K562 (cell line): ENCODE data around the gene GON4L. TPM values are rescaled to one million over a fixed set of nuclear protein-coding genes. Genes with fewer than 3 reads are reported as not detected.

Experiments
- BRF2 ChIP-seq: IDR thresholded peaks from 3 replicates; pipeline ENCODE4 v1.6.1; 2011; ENCODE audit warnings: borderline replicate concordance, mild to moderate bottlenecking; ENCODE audit not compliant: insufficient read length, insufficient read depth
- NR2C1 ChIP-seq, 2 experiments: fragments of 450-650 bp; IDR thresholded peaks; 2 replicates each; pipeline ENCODE4 v1.6.1; 2017; ENCODE audit warnings: mild to moderate bottlenecking in 2 of 2, antibody characterized with exemption in 1 of 2, inconsistent platforms in 1 of 2, missing compliant biosample characterization in 1 of 2, missing genetic modification characterization in 1 of 2
- PHB ChIP-seq: fragments of 250-450 bp; sonication (Bioruptor Pico); IDR thresholded peaks from 2 replicates; pipeline ENCODE4 v1.5.0; 2021
- RFX1 ChIP-seq: fragments of 450-650 bp; IDR thresholded peaks from 2 replicates; pipeline ENCODE4 v1.6.1; 2016; ENCODE audit warnings: mild to moderate bottlenecking, moderate library complexity
- ZBTB26 ChIP-seq: fragments of 450-650 bp; formaldehyde crosslinking; IDR thresholded peaks from 2 replicates; pipeline ENCODE4 v1.4.0; 2022; ENCODE audit warnings: missing genetic modification characterization
- ZNF395 ChIP-seq: fragments of 200-800 bp; sonication (Bioruptor generic); IDR thresholded peaks from 2 replicates; pipeline ENCODE4 v1.6.1; 2017; ENCODE audit warnings: missing genetic modification characterization, missing compliant biosample characterization
- ZNF408 ChIP-seq: fragments of 250-450 bp; sonication (Bioruptor Pico); IDR thresholded peaks from 2 replicates; pipeline ENCODE4 v1.4.0; 2020; ENCODE audit warnings: low read depth, mild to moderate bottlenecking, moderate library complexity
- polyA plus RNA-seq, 8 experiments: library from polyadenylated mRNA; depleted of rRNA in 4 of 8; stranded (reverse) in 5 of 8; unstranded in 3 of 8; fragments of >200 nt; fragmentation: Nextera tagmentation in 2 of 8; fragmentation: Illumina TruSeq in 1 of 8; extraction: Ambion mirVana in 2 of 8; extraction: Trizol in 1 of 8; gene quantifications; 2 replicates each; pipeline versions ENCODE4 v1.2.1 to v1.2.3, GENCODE V29; 2011 to 2014; ENCODE audit warnings: inconsistent platforms in 1 of 8, missing spikeins in 1 of 8
- total RNA-seq, 7 experiments: library from RNA; depleted of rRNA in 6 of 7; stranded (reverse); fragments of >200 nt in 6 of 7; fragmentation: Illumina TruSeq in 2 of 7; extraction: Trizol in 2 of 7; gene quantifications; 2 replicates each; pipeline versions ENCODE4 v1.2.1 to v1.2.3, GENCODE V29; 2011 to 2021; ENCODE audit warnings: low replicate concordance in 1 of 7

GON4L gene
- total and polyA plus RNA-seq, 9 of the 15 experiments (the other 6 are each of a cell fraction or from before 2014, with no cell fraction given), result 20.2 to 47.4 (median 33.6) TPM

- TF ChIP-seq BRF2 (no peak), ZNF408 (no peak), NR2C1 (IDR thresholded peaks at IDR 0.05) (no peak), NR2C1 (tag; IDR thresholded peaks at IDR 0.05) (0 out of 2 replicates have a peak, but pooled peaks have one; percentile 8), ZBTB26 (no peak), ZNF395 (CRISPR knock-in tag) (0 out of 2 replicates have a peak, but pooled peaks have one; percentile 41), PHB (CRISPR knock-in tag) (no peak), RFX1 (peak; percentile 86)
Observed at GRCh38 chr1:155847823-155848529, 9.0 kb downstream of the GON4L start (continued).
